ENCODE measurements around the gene SORCS3.

SORCS3 gene

DNA sequence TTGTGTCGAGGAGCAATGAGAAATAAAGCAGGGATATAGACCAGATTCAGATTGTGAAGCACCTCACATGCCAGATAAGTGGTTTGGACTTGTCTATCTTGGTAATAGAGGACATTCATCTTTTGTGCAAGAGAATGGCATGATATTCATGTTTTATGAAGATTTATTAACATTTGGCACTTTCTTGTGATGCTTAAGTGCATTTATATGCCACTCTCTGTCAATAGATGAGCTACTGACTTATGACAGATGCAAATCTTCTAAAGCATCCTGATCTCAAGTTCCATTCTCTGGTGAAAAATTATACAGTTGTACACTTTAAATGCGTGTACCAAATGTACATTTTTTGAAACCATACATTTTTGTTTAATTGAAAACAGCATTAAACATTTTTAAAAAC lies 415.3 kb downstream of the SORCS3 start:
- Histone ChIP-seq H3K36me3 (ENCODE audit: control insufficient read depth, low read length) (no peaks in the 10 kb centered on the region), H3K27ac (ENCODE audit: low read depth, low read length) (no peak overlapping the region), H3K79me2 (ENCODE audit: control insufficient read depth, low read length) (no peaks in the 10 kb centered on the region), H3K9me3 (ENCODE audit: control insufficient read depth, insufficient read depth, low read length) (no peaks in the 10 kb centered on the region), H3K4me1 (ENCODE audit: control insufficient read depth, low read length) (no peaks in the 10 kb centered on the region), H3K4me3 (ENCODE audit: low read length) (no peak overlapping the region), H3K27me3 (ENCODE audit: control insufficient read depth, low read length) (no peaks in the 10 kb centered on the region), H3F3A (ENCODE audit: control insufficient read depth, insufficient read depth) (no peaks in the 10 kb centered on the region), H3K9me2 (replicated peaks; ENCODE audit: control insufficient read depth, low read length) (no peaks in the 10 kb centered on the region), H4K20me1 (ENCODE audit: control insufficient read depth, insufficient read depth, low read depth, low read length) (no peaks in the 10 kb centered on the region), H3K4me2 (ENCODE audit: low read length) (no peak overlapping the region)
- TF ChIP-seq CTCF (IDR thresholded peaks at IDR 0.05; ENCODE audit: low read depth, low read length, poor library complexity, severe bottlenecking) (no peak), EZH2phosphoT487 (IDR thresholded peaks at IDR 0.05; ENCODE audit: borderline replicate concordance, low read length) (no peak)

GRCh38 chr10:105062951-105063350 lies 421.9 kb downstream of the SORCS3 start:
- Histone ChIP-seq H3K27me3 (ENCODE audit: control insufficient read depth, low read length) (no peaks in the 10 kb centered on the region), H3K4me2 (ENCODE audit: low read length) (no peak overlapping the region), H3F3A (ENCODE audit: control insufficient read depth, insufficient read depth) (no peaks in the 10 kb centered on the region), H3K27ac (ENCODE audit: low read depth, low read length) (no peak overlapping the region), H3K4me1 (ENCODE audit: control insufficient read depth, low read length) (no peaks in the 10 kb centered on the region), H3K36me3 (ENCODE audit: control insufficient read depth, low read length) (no peaks in the 10 kb centered on the region), H3K9me2 (replicated peaks; ENCODE audit: control insufficient read depth, low read length) (no peaks in the 10 kb centered on the region), H3K79me2 (ENCODE audit: control insufficient read depth, low read length) (no peaks in the 10 kb centered on the region), H3K9me3 (ENCODE audit: control insufficient read depth, insufficient read depth, low read length) (no peaks in the 10 kb centered on the region), H3K4me3 (ENCODE audit: low read length) (no peak overlapping the region), H4K20me1 (ENCODE audit: control insufficient read depth, insufficient read depth, low read depth, low read length) (no peaks in the 10 kb centered on the region)
- TF ChIP-seq CTCF (IDR thresholded peaks at IDR 0.05; ENCODE audit: low read depth, low read length, poor library complexity, severe bottlenecking) (no peak), EZH2phosphoT487 (IDR thresholded peaks at IDR 0.05; ENCODE audit: borderline replicate concordance, low read length) (no peak)

- Histone ChIP-seq H3K27me3 (ENCODE audit: control insufficient read depth, low read length) (no peaks in the 10 kb centered on the region), H3K4me3 (ENCODE audit: low read length) (no peak overlapping the region), H3K27ac (ENCODE audit: low read depth, low read length) (no peak overlapping the region), H3K9me3 (ENCODE audit: control insufficient read depth, insufficient read depth, low read length) (no peaks in the 10 kb centered on the region), H3K36me3 (ENCODE audit: control insufficient read depth, low read length) (no peaks in the 10 kb centered on the region), H3F3A (ENCODE audit: control insufficient read depth, insufficient read depth) (no peaks in the 10 kb centered on the region), H3K4me2 (ENCODE audit: low read length) (no peak overlapping the region), H3K79me2 (ENCODE audit: control insufficient read depth, low read length) (no peaks in the 10 kb centered on the region), H3K9me2 (replicated peaks; ENCODE audit: control insufficient read depth, low read length) (no peaks in the 10 kb centered on the region), H3K4me1 (ENCODE audit: control insufficient read depth, low read length) (no peaks in the 10 kb centered on the region), H4K20me1 (ENCODE audit: control insufficient read depth, insufficient read depth, low read depth, low read length) (no peaks in the 10 kb centered on the region)
- no peak for TF ChIP-seq EZH2phosphoT487 (IDR thresholded peaks at IDR 0.05; ENCODE audit: borderline replicate concordance, low read length)
- peak; percentile 60 for TF ChIP-seq CTCF (IDR thresholded peaks at IDR 0.05; ENCODE audit: low read depth, low read length, poor library complexity, severe bottlenecking)
Observed at GRCh38 chr10:105063796-105064195, 422.7 kb downstream of the SORCS3 start.

GRCh38 chr10:105068497-105068896 lies 427.4 kb downstream of the SORCS3 start:
- H3K9me3 ChIP-seq (ENCODE audit: control insufficient read depth, insufficient read depth, low read length): no peaks in the 10 kb centered on the region
- H3K4me3 ChIP-seq (ENCODE audit: low read length): no peak overlapping the region
- TF ChIP-seq CTCF (IDR thresholded peaks at IDR 0.05; ENCODE audit: low read depth, low read length, poor library complexity, severe bottlenecking) (no peak), EZH2phosphoT487 (IDR thresholded peaks at IDR 0.05; ENCODE audit: borderline replicate concordance, low read length) (no peak)
- H3K36me3 ChIP-seq (ENCODE audit: control insufficient read depth, low read length): no peaks in the 10 kb centered on the region
- H3K27ac ChIP-seq (ENCODE audit: low read depth, low read length): no peak overlapping the region
- no peaks in the 10 kb centered on the region for H3K27me3 ChIP-seq (ENCODE audit: control insufficient read depth, low read length)
- H3K4me1 ChIP-seq (ENCODE audit: control insufficient read depth, low read length): no peaks in the 10 kb centered on the region
- no peaks in the 10 kb centered on the region for H3F3A ChIP-seq (ENCODE audit: control insufficient read depth, insufficient read depth)
- no peak overlapping the region for H3K4me2 ChIP-seq (ENCODE audit: low read length)
- H3K9me2 ChIP-seq (replicated peaks; ENCODE audit: control insufficient read depth, low read length): no peaks in the 10 kb centered on the region
- no peaks in the 10 kb centered on the region for H4K20me1 ChIP-seq (ENCODE audit: control insufficient read depth, insufficient read depth, low read depth, low read length)
- H3K79me2 ChIP-seq (ENCODE audit: control insufficient read depth, low read length): no peaks in the 10 kb centered on the region
